B cell (primary cell): ENCODE results near the gene SPINK5. TPM values are rescaled to one million over a fixed set of nuclear protein-coding genes. Genes with fewer than 3 reads are reported as not detected.

Experiments
- ATAC-seq: fragments of 200-7000 bp; cut with Tn5 transposase; one replicate; pipeline ENCODE4 v1.10.0; 2021; ENCODE audit warnings: low read depth, mild to moderate bottlenecking, moderate number of reproducible peaks, moderate library complexity
- CTCF ChIA-PET: fragments of 350-600 bp; sonication (Branson Sonifier 250); formaldehyde crosslinking; loops from one replicate; lab custom pipeline; 2021; ENCODE audit warnings: antibody characterized with exemption, inconsistent platforms; lab: Charles Lee
- POLR2A ChIA-PET: fragments of 350-600 bp; sonication (Branson Sonifier 250); formaldehyde crosslinking; loops from one replicate; lab custom pipeline; 2021; ENCODE audit warnings: antibody characterized with exemption; lab: Charles Lee
- DNase-seq: peaks from one replicate; pipeline ENCODE4 v3.0.0; 2013
- H2AFZ ChIP-seq: 2 replicates; pipeline ENCODE4 v1.6.1; 2012; ENCODE audit warnings: mild to moderate bottlenecking, low read depth, low read length; ENCODE audit not compliant: insufficient read depth, poor library complexity, severe bottlenecking
- H3K27ac ChIP-seq, 2 donors: 1 replicate in 1 of 2; 2 replicates in 1 of 2; pipeline ENCODE4 v1.5.1; 2012 to 2013; ENCODE audit warnings: low read length in 2 of 2, mild to moderate bottlenecking in 2 of 2, moderate library complexity in 1 of 2
- H3K27me3 ChIP-seq, 4 experiments: fragments of 200-600 bp in 1 of 4; sonication (generic) in 1 of 4; replicated peaks in 1 of 4; 1 replicate in 2 of 4; 2 replicates in 2 of 4; pipeline versions ENCODE4 v1.6.1 to v1.7.0; 2013 to 2016; ENCODE audit warnings: low read length in 3 of 4, mild to moderate bottlenecking in 2 of 4, mixed read lengths in 1 of 4, moderate library complexity in 1 of 4; ENCODE audit not compliant: insufficient read depth in 4 of 4, control insufficient read depth in 3 of 4; ENCODE audit errors: control extremely low read depth in 1 of 4
- H3K36me3 ChIP-seq, 2 experiments: replicated peaks in 1 of 2; 1 replicate in 1 of 2; 2 replicates in 1 of 2; pipeline versions ENCODE4 v1.6.1 to v1.7.1; 2013; ENCODE audit warnings: low read length in 1 of 2; ENCODE audit not compliant: insufficient read depth in 2 of 2, control insufficient read depth in 1 of 2; ENCODE audit errors: control extremely low read depth in 1 of 2, extremely low read depth in 1 of 2
- H3K4me1 ChIP-seq, 2 donors: fragments of 200-600 bp in 1 of 2; sonication (generic) in 1 of 2; 1 replicate in 1 of 2; 2 replicates in 1 of 2; pipeline versions ENCODE4 v1.5.1 to v1.6.1; 2013 to 2017; ENCODE audit warnings: low read length in 2 of 2; ENCODE audit not compliant: control insufficient read depth in 2 of 2, insufficient read depth in 2 of 2
- H3K4me2 ChIP-seq: replicated peaks from 2 replicates; pipeline ENCODE3; 2012; ENCODE audit warnings: mild to moderate bottlenecking, low read depth, low read length; ENCODE audit not compliant: poor library complexity, severe bottlenecking
- H3K4me3 ChIP-seq, 5 experiments: fragments of 200-600 bp in 1 of 5; sonication (generic) in 1 of 5; 1 replicate in 3 of 5; 2 replicates in 2 of 5; pipeline versions ENCODE4 v1.5.1 to v1.7.0; 2011 to 2016; ENCODE audit warnings: low read length in 4 of 5, mild to moderate bottlenecking in 4 of 5, low read depth in 2 of 5, control low read depth in 1 of 5, moderate library complexity in 1 of 5; ENCODE audit not compliant: insufficient read depth in 1 of 5; ENCODE audit errors: control extremely low read depth in 1 of 5, extremely low read depth in 1 of 5
- H3K79me2 ChIP-seq: fragments of 200-600 bp; sonication (generic); one replicate; pipeline ENCODE4 v1.6.0; 2016; ENCODE audit warnings: low read length; ENCODE audit not compliant: control insufficient read depth, insufficient read depth
- H3K9ac ChIP-seq: fragments of 200-600 bp; sonication (generic); 2 replicates; pipeline ENCODE4 v1.6.1; 2017; ENCODE audit warnings: mild to moderate bottlenecking, low read length, moderate library complexity
- H3K9me3 ChIP-seq, 3 donors: one replicate each; pipeline versions ENCODE4 v1.6.1 to v1.7.1; 2013; ENCODE audit warnings: low read length in 2 of 3; ENCODE audit not compliant: control insufficient read depth in 2 of 3, insufficient read depth in 1 of 3; ENCODE audit errors: control extremely low read depth in 1 of 3
- H4K20me1 ChIP-seq: 2 replicates; pipeline ENCODE4 v1.6.0; 2012; ENCODE audit warnings: mild to moderate bottlenecking, low read length; ENCODE audit not compliant: insufficient read depth, control insufficient read depth, poor library complexity, severe bottlenecking
- H3K27ac Mint-ChIP-seq: one replicate; pipeline ENCODE4 v1.8.0; 2021; ENCODE audit warnings: mixed read lengths
- H3K27me3 Mint-ChIP-seq: one replicate; pipeline ENCODE4 v1.8.0; 2021; ENCODE audit warnings: mixed read lengths
- H3K4me1 Mint-ChIP-seq: one replicate; pipeline ENCODE4 v1.8.0; 2021; ENCODE audit warnings: mixed read lengths
- H3K4me3 Mint-ChIP-seq: one replicate; pipeline ENCODE4 v1.8.0; 2021; ENCODE audit warnings: mixed read lengths
- H3K9me3 Mint-ChIP-seq: one replicate; pipeline ENCODE4 v1.8.0; 2022; ENCODE audit warnings: mixed read lengths; ENCODE audit not compliant: insufficient read depth
- EZH2 ChIP-seq: IDR thresholded peaks from 2 replicates; pipeline ENCODE4 v1.6.1; 2012; ENCODE audit warnings: borderline replicate concordance, low read depth, mild to moderate bottlenecking, moderate library complexity, low read length; ENCODE audit not compliant: insufficient read depth, poor library complexity, severe bottlenecking
- WGBS: methylation state at CpG from one replicate; pipeline ENCODE4 v1.1.5; 2013; ENCODE audit warnings: missing lambda C conversion rate; ENCODE audit not compliant: insufficient coverage; 5-methylcytosine and 5-hydroxymethylcytosine counted together
- intact Hi-C: fragments of 100-400 bp; cut with micrococcal nuclease; formaldehyde crosslinking; loops from one replicate; pipeline ENCODE4 v1.10.0; 2022
- polyA plus RNA-seq: library from polyadenylated mRNA; depleted of rRNA; stranded (reverse); fragments of >200 nt; gene quantifications from 2 replicates; pipeline ENCODE4 v1.2.3, GENCODE V29; 2012
- total RNA-seq, 2 donors: library from RNA; stranded (reverse); fragments of 120-200 nt in 1 of 2; gene quantifications; 1 replicate in 1 of 2; 2 replicates in 1 of 2; pipeline versions ENCODE4 v1.2.3 to v1.2.4, GENCODE V29; 2013 to 2022
- TF ChIP-seq, protein P1 (sequence below): fragments of 200-600 bp; IDR thresholded peaks from one replicate; pipeline ENCODE4 v1.8.0; 2022; ENCODE audit warnings: antibody characterized with exemption, mild to moderate bottlenecking

SPINK5 gene
- total and polyA plus RNA-seq, 2 donors (not counting 1 experiment from before 2014, with no cell fraction given) = not detected

DNA sequence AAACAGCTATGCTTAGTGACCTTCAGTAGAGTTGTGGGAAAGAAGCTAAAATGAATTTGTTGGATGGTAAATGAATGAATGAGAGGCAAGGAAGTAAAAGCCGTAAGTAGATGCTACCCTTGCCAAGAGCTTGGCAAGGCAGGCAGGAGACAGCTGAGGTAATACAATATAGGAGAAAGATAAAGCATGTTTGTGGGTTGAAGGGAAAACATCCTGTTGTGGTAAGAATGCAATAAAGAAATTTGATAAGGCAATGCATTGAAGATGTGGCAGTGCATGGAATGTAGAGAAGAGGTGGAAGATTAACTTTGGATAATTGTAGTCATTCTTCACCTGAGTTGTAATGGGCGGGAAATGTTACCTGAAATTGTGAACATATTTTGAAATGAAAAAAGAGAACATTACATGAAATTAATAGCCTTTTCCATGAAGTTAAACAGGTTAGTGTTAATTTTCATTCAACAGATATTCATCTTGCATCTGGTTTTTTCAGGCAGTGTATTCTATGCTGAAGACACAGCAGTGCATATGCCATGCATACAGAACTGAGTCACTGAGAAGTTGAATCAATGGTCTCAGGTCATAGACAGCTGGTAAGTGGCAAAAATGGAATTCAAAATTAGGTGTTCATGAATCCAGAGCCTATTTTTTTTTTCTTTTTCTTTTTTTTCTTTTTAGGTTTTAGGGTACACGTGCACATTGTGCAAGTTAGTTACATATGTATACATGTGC is 43.4 kb upstream of the SPINK5 start:
- no peaks in the 10 kb centered on the region for H3K4me1 Mint-ChIP-seq
- Histone ChIP-seq H4K20me1 (no peaks in the 10 kb centered on the region), H3K4me3 (no peak overlapping the region), H3K9ac (no peak overlapping the region), H3K36me3 (no peaks in the 10 kb centered on the region), H2AFZ (no peak overlapping the region), H3K27me3 (no peaks in the 10 kb centered on the region), H3K4me2 (no peak overlapping the region), H3K9me3 (no peaks in the 10 kb centered on the region), H3K27ac (no peak overlapping the region), H3K4me1 (no peaks in the 10 kb centered on the region), H3K79me2 (no peaks in the 10 kb centered on the region)
- WGBS = 83% methylated on average over 1 of the region's 3 CpGs
- H3K27me3 Mint-ChIP-seq = no peaks in the 10 kb centered on the region
- peaks cover 6% of the 10 kb centered on the region for H3K9me3 Mint-ChIP-seq
- CTCF ChIA-PET = no interaction called here
- H3K27ac Mint-ChIP-seq = no peak overlapping the region
- intact Hi-C loops = no loop called here
- ATAC-seq (no peak), DNase-seq (no peak)
- TF ChIP-seq, protein P1, sequence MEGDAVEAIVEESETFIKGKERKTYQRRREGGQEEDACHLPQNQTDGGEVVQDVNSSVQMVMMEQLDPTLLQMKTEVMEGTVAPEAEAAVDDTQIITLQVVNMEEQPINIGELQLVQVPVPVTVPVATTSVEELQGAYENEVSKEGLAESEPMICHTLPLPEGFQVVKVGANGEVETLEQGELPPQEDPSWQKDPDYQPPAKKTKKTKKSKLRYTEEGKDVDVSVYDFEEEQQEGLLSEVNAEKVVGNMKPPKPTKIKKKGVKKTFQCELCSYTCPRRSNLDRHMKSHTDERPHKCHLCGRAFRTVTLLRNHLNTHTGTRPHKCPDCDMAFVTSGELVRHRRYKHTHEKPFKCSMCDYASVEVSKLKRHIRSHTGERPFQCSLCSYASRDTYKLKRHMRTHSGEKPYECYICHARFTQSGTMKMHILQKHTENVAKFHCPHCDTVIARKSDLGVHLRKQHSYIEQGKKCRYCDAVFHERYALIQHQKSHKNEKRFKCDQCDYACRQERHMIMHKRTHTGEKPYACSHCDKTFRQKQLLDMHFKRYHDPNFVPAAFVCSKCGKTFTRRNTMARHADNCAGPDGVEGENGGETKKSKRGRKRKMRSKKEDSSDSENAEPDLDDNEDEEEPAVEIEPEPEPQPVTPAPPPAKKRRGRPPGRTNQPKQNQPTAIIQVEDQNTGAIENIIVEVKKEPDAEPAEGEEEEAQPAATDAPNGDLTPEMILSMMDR = no peak
- no peak for TF ChIP-seq EZH2
- H3K4me3 Mint-ChIP-seq = no peak overlapping the region
- POLR2A ChIA-PET = no interaction called here

DNA sequence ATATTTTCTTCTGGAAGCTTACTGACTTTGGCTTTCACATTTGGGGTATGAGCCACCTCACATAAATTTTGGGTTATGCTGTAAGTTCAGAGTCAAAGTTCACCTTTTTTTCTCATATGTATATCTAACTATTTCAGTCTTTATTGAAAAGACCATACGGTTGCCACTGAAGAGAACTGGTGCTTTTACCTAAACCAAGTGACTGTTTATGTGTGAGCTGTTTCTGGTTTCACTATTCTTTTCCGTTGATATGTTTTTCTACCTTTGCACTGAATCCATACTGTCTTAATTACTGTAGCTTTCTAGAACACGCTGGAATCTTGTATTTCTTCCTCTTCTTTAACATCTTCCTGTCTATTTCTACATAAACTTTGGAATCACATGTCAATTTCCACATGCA is 36.3 kb upstream of the SPINK5 start:
- POLR2A ChIA-PET = no interaction called here
- WGBS = no CpG with 5 or more reads among the region's 3 CpGs
- H3K9ac ChIP-seq = no peak overlapping the region
- no peak overlapping the region for H3K4me2 ChIP-seq
- no peak overlapping the region for H2AFZ ChIP-seq
- H4K20me1 ChIP-seq = no peaks in the 10 kb centered on the region
- peaks cover 0 to 2% (median 0%) of the 10 kb centered on the region in 3 donors for H3K9me3 ChIP-seq
- no peak overlapping the region for H3K27ac ChIP-seq
- H3K79me2 ChIP-seq = no peaks in the 10 kb centered on the region
- no peaks in the 10 kb centered on the region for H3K4me1 Mint-ChIP-seq
- no peaks in the 10 kb centered on the region for H3K27me3 Mint-ChIP-seq
- TF ChIP-seq EZH2 = no peak
- TF ChIP-seq, protein P1 = no peak
- no peaks in the 10 kb centered on the region for H3K36me3 ChIP-seq
- no peaks in the 10 kb centered on the region for H3K27me3 ChIP-seq
- H3K4me3 Mint-ChIP-seq = no peak overlapping the region
- H3K4me3 ChIP-seq = no peak overlapping the region
- intact Hi-C loops = no loop called here
- no peaks in the 10 kb centered on the region for H3K4me1 ChIP-seq
- peaks cover 3% of the 10 kb centered on the region for H3K9me3 Mint-ChIP-seq
- no peak for DNase-seq
- CTCF ChIA-PET = no interaction called here
- ATAC-seq = no peak
- no peak overlapping the region for H3K27ac Mint-ChIP-seq
